Erythroblast (primary cell): ENCODE results near the gene ANO6.
"Not testable (repeated sequence)": the region's sequence is repeated elsewhere in the genome, so short reads cannot be mapped to it uniquely, and the experiment has no call there.

ENCODE experiments used
- DNase-seq, 2 experiments: peaks; one replicate each; lab custom pipeline; 2025; lab: John Stamatoyannopoulos, UW
- GATA1 ChIP-seq: IDR thresholded peaks from 2 replicates; pipeline ENCODE4 v1.6.1; 2011; ENCODE audit warnings: low read depth, mild to moderate bottlenecking, control low read depth, low read length, moderate library complexity
- POLR2A ChIP-seq: IDR thresholded peaks from 2 replicates; pipeline ENCODE4 v1.6.1; 2011; ENCODE audit warnings: mild to moderate bottlenecking, low read length

ANO6 gene

DNA sequence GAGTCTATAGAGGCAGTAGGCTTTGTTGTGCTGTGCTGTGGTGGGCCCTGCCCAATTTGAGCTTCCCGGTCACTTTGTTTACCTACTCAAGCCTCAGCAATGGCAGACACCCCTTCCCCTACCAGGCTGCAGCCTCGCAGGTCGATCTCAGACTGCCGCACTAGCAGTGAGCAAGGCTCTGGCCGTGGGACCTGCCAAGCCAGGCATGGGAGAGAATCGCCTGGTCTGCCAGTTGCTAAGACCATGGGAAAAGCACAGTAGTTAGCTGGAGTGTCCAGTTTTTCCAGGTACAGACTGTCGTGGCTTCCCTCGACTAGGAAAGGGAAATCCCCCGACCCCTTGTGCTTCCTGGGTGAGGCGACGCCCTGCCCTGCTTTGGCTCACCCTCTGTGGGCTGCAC is 26.3 kb downstream of the ANO6 start:
- DNase-seq, result no peak
- no peak for TF ChIP-seq POLR2A
- no peak for TF ChIP-seq GATA1

DNA sequence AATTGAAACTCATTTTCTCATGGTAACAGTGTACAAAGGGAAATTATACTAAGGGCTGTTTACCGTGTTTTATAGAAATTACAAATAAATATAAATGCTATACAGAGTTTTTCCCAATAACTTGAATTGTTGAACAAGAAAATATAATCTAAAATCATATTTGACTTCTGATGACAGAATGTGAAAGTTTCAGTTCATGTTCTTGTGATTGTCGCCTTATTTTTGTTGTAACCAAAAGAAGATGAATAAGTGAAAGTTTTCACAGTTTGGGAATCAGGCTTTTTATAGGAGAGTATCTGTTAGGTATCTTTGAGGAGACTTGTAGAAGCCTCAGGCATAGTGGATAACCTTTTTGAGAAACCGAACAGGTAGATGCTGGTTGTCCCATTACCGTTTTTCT is 28.1 kb downstream of the ANO6 start:
- TF ChIP-seq GATA1 (no peak), POLR2A (no peak)
- no peak for DNase-seq

DNA sequence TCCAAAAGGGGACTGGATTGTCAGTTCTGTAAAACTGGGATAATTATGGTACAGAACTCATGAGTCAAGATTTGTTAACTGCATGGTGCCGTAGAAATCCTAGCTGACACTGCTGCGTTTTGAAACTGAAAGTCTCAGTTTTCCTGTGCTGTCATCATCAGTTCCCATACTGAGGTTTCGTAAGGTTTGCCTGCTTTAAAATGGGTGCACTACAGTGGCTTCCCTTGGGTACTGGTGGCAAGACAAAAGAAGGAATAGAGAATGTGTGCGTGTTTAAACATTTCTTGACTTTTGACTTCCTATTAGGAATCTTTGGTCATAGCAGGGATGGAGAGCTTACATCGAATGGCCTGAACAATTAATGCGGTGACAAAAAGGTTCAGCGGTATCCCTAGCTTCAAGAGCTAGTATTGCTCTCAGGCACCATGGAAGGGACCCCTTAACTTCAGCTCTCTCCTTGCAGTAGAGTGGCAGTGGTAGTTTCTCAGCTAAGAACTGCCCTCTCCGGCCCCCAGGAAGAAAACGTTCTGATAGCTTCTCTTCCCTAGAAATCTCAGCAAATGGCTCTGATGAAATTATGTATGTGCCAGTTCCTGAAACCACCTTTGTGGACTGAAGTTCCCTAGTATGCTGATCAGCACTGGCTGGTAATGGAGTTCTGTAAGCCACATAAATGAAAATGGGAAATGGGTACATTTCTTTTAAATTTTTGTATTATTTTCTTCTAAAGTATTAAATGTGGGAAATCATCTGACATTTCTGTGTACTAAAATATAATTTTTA is 28.9 kb downstream of the ANO6 start:
- no peak for DNase-seq
- TF ChIP-seq POLR2A (no peak), GATA1 (no peak)

DNA sequence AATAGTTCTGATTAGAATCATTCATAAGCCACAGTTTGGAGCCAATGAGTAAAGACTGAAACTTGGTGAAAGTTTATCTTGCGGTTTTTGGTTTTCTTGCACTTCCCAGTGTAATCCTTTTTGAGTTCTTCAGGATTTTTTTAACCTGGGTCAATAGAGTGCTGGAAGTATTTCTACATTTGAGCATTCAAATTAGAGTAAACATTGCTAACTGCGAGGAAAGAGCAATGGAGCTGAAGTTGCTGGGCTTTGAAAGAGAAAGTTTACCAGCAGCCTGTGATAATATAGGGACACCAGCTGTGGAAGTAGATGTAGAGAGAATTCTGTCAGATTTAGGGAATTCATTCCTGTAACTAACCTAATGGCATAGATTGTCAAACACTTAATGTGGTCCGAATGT is 30.3 kb downstream of the ANO6 start:
- TF ChIP-seq POLR2A (no peak), GATA1 (no peak)
- DNase-seq, result no peak

DNA sequence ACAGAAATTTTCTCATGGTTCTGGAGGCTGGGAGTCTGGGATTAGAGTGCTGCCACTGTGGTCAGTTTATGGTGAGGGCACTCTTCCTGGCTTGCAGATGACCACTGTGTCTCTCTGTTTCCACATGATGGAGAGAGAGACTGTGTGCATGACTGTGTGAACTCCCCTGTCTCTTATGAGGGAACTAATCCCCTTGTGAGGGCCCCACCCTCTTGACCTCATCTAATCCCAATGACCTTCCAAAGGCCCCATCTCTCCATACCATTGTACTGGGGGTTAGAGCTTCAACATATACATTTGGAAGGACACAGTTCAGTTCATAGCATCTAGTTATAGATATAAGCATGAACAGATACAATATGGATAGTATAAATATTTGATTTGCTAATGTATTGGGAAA is 31.7 kb downstream of the ANO6 start:
- no peak for DNase-seq
- no peak for TF ChIP-seq POLR2A
- TF ChIP-seq GATA1, result no peak

DNA sequence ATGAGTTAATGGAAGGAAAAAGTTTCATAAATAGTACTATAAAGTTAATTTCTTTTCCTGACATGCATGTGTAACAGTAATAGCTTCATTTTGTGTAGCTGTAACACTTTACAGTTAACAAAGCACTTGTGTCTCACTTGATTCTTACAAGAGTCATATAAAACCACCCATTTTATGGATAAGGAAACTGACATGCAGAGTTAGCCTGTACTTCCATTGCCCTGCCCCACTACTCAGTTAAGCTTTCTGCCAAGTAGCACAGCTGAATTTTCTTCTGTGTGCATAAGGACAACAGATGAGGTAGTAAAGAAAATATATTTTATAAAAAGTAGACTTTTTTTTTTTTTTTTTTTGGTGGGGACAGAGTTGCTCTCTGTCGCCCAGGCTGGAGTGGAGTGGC is 32.2 kb downstream of the ANO6 start:
- TF ChIP-seq GATA1 (no peak), POLR2A (no peak)
- no peak for DNase-seq

- no peak for DNase-seq
- no peak for TF ChIP-seq POLR2A
- no peak for TF ChIP-seq GATA1
Observed at GRCh38 chr12:45254254-45254653, 38.4 kb downstream of the ANO6 start.

GRCh38 chr12:45256721-45257120 is 40.8 kb downstream of the ANO6 start:
- TF ChIP-seq GATA1 (no peak), POLR2A (no peak)
- DNase-seq, result no peak

- TF ChIP-seq GATA1 (no peak), POLR2A (no peak)
- DNase-seq, result no peak
Observed at GRCh38 chr12:45257185-45257930, 41.5 kb downstream of the ANO6 start.

- DNase-seq, result no peak
- TF ChIP-seq POLR2A, result no peak
- TF ChIP-seq GATA1, result no peak
Observed at GRCh38 chr12:45259675-45260074, 43.8 kb downstream of the ANO6 start.

DNA sequence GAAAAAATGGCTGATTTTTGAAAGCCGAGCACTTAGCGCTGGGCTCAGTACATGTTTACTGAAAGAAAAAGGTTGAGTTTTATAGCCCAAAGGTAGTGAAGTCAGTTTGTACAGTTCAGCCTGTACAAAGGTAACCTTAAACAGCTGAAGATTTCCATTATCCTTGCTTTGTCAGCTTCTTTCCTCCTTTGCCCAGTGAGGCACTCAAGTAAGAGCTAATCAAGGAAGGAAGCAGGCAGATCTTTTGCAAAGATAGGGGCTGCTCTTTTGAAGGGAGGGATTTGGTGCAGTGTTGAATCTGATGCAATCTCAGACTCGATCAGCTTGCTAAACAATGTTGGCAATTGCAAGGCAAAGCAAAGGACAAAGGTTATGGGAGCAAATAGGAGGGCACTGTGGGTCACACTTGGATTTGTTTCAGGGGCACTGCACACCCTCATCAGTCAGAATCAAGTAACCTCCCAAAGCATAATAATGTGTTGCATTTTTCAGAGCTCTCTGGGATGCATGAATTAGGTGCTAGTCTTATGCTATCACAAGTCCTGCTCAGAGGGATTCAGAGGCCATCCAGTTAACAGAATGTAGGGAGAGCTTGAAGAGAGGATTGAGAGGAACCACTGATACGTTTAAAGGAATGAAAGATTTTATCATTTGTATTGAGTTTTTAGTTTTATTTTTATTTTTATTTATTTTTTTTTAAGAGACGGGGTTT is 44.4 kb downstream of the ANO6 start:
- TF ChIP-seq POLR2A (no peak), GATA1 (no peak)
- DNase-seq, result no peak

GRCh38 chr12:45260854-45261253 is 45.0 kb downstream of the ANO6 start:
- no peak for DNase-seq
- TF ChIP-seq GATA1 (no peak), POLR2A (no peak)

DNA sequence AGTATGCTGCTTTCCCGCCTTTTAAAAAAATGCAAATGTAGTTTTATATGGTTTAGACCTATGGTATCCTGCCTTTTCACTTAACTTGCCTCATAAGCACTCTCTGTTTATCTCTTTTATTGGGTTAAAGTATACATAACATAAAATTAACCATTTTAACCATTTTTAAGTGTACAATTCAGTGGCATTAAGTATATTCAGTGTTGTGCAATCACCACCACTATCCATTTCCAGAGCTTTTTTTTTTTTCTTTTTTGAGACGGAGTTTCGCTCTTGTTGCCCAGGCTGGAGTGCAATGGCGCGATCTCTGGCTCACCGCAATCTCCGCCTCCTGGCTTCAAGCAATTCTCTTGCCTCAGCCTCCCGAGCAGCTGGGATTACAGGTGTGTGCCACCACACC is 46.3 kb downstream of the ANO6 start:
- not testable (repeated sequence) for DNase-seq

DNA sequence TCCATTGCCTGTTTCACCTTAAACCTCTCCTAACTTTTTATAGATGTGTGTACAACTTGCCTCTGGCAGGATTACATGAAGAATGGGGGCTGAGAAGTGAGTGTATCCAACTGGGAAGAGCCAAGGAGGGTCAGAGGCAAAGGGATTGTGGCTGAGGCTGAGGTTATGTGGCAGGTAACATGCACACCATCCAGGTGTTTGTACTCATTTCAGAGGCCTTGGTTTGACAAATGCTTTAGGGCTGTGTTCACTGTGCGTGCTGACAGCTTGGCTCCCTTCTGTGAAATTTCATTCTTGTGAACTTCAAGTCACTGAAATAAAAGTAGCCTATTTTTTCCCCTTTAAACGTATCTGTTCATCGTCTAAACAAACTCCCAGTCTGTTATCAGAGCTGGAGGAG is 47.7 kb downstream of the ANO6 start:
- TF ChIP-seq GATA1 (no peak), POLR2A (no peak)
- DNase-seq, result no peak
